IMR-90 (cell line): ENCODE measurements around the gene CLSTN1. TPM values are rescaled to one million over a fixed set of nuclear protein-coding genes. Genes with fewer than 3 reads are reported as not detected.

Experiments
- ATAC-seq: fragments of 200-7000 bp; cut with Tn5 transposase; 2 replicates; pipeline ENCODE4 v1.9.1; 2020; ENCODE audit warnings: low read depth, mild to moderate bottlenecking, moderate library complexity
- BruUV-seq: library from RNA; stranded (reverse); fragments of 400-500 nt; replicated peaks from 2 replicates; lab custom pipeline; 2021; lab: Mats Ljungman, UMichigan
- CTCF ChIA-PET: fragments of 300-600 bp; formaldehyde crosslinking; extraction: SDS; loops from one replicate; lab custom pipeline; 2021; ENCODE audit warnings: antibody characterized with exemption; lab: Yijun Ruan, JAX
- POLR2A ChIA-PET: fragments of 300-600 bp; sonication (Branson Sonifier 250); formaldehyde crosslinking; loops from one replicate; lab custom pipeline; 2022; ENCODE audit warnings: antibody characterized with exemption; ENCODE audit not compliant: unreplicated experiment; lab: Charles Lee
- DNase-seq: peaks from one replicate; pipeline ENCODE4 v3.0.0; 2013
- H2AFZ ChIP-seq: replicated peaks from 2 replicates; pipeline ENCODE3; 2013; ENCODE audit warnings: low read length, mild to moderate bottlenecking; ENCODE audit not compliant: poor library complexity
- H2AK5ac ChIP-seq: 2 replicates; pipeline ENCODE4 v1.6.1; 2013; ENCODE audit warnings: low read depth, low read length, inconsistent platforms
- H2AK9ac ChIP-seq: replicated peaks from 2 replicates; pipeline ENCODE3; 2013; ENCODE audit warnings: mild to moderate bottlenecking, low read depth, low read length, moderate library complexity; ENCODE audit not compliant: poor library complexity
- H2BK120ac ChIP-seq: 2 replicates; pipeline ENCODE4 v1.6.1; 2013; ENCODE audit warnings: low read depth, low read length, inconsistent platforms
- H2BK15ac ChIP-seq: 3 replicates; pipeline ENCODE4 v1.6.1; 2013; ENCODE audit warnings: low read depth, low read length, inconsistent platforms
- H2BK20ac ChIP-seq: 2 replicates; pipeline ENCODE4 v1.6.1; 2013; ENCODE audit warnings: low read depth, mild to moderate bottlenecking, inconsistent platforms, low read length, moderate library complexity
- H2BK5ac ChIP-seq: 2 replicates; pipeline ENCODE4 v1.6.1; 2013; ENCODE audit warnings: mild to moderate bottlenecking, low read depth, low read length, inconsistent platforms; ENCODE audit not compliant: poor library complexity, severe bottlenecking
- H3K14ac ChIP-seq: replicated peaks from 2 replicates; pipeline ENCODE4 v1.6.1; 2013; ENCODE audit warnings: low read depth, low read length, inconsistent platforms
- H3K18ac ChIP-seq: 2 replicates; pipeline ENCODE4 v1.6.1; 2013; ENCODE audit warnings: low read depth, low read length, control low read depth
- H3K23ac ChIP-seq: 2 replicates; pipeline ENCODE4 v1.6.1; 2013; ENCODE audit warnings: low read depth, low read length, inconsistent platforms
- H3K27ac ChIP-seq: 2 replicates; pipeline ENCODE4 v1.5.1; 2013; ENCODE audit warnings: mild to moderate bottlenecking, control low read depth, low read length; ENCODE audit not compliant: insufficient read depth
- H3K27me3 ChIP-seq: 2 replicates; pipeline ENCODE4 v1.6.1; 2013; ENCODE audit warnings: low read length; ENCODE audit not compliant: control insufficient read depth, insufficient read depth
- H3K36me3 ChIP-seq: 2 replicates; pipeline ENCODE4 v1.6.1; 2013; ENCODE audit warnings: low read length, mixed read lengths; ENCODE audit not compliant: control insufficient read depth, insufficient read depth
- H3K4ac ChIP-seq: 2 replicates; pipeline ENCODE4 v1.6.1; 2013; ENCODE audit warnings: low read depth, low read length, inconsistent platforms
- H3K4me1 ChIP-seq: 2 replicates; pipeline ENCODE4 v1.6.1; 2013; ENCODE audit warnings: low read length, mixed read lengths; ENCODE audit not compliant: control insufficient read depth, insufficient read depth
- H3K4me2 ChIP-seq: 2 replicates; pipeline ENCODE4 v1.6.1; 2013; ENCODE audit warnings: low read depth, mild to moderate bottlenecking, control low read depth, low read length, moderate library complexity
- H3K4me3 ChIP-seq: 2 replicates; pipeline ENCODE4 v1.5.1; 2013; ENCODE audit warnings: low read depth, mild to moderate bottlenecking, control low read depth, low read length, moderate library complexity; ENCODE audit not compliant: insufficient read depth
- H3K56ac ChIP-seq: 2 replicates; pipeline ENCODE4 v1.6.1; 2013; ENCODE audit warnings: low read length, inconsistent platforms; ENCODE audit not compliant: insufficient read depth; ENCODE audit errors: extremely low read depth
- H3K79me1 ChIP-seq, 2 experiments: 2 replicates each; pipeline ENCODE4 v1.6.1; 2013; ENCODE audit warnings: low read length in 2 of 2, inconsistent platforms in 1 of 2, low read depth in 1 of 2
- H3K9ac ChIP-seq: 2 replicates; pipeline ENCODE4 v1.6.1; 2013; ENCODE audit warnings: low read depth, low read length, control low read depth
- H3K9me1 ChIP-seq: 2 replicates; pipeline ENCODE4 v1.6.1; 2013; ENCODE audit warnings: low read length, inconsistent platforms; ENCODE audit not compliant: insufficient read depth
- H3K9me3 ChIP-seq: 2 replicates; pipeline ENCODE4 v1.6.1; 2013; ENCODE audit warnings: low read length; ENCODE audit not compliant: control insufficient read depth, insufficient read depth
- H4K20me1 ChIP-seq: 2 replicates; pipeline ENCODE4 v1.6.1; 2013; ENCODE audit warnings: low read length, inconsistent platforms; ENCODE audit not compliant: insufficient read depth
- H4K5ac ChIP-seq: 2 replicates; pipeline ENCODE4 v1.6.1; 2013; ENCODE audit warnings: mild to moderate bottlenecking, low read depth, low read length, control low read depth
- H4K8ac ChIP-seq, 2 experiments: 2 replicates each; pipeline ENCODE4 v1.6.1; 2013; ENCODE audit warnings: low read depth in 2 of 2, low read length in 2 of 2, control low read depth in 1 of 2, inconsistent platforms in 1 of 2
- H4K91ac ChIP-seq: 2 replicates; pipeline ENCODE4 v1.6.1; 2013; ENCODE audit warnings: low read depth, low read length, inconsistent platforms; ENCODE audit not compliant: insufficient read depth
- ELK1 ChIP-seq: fragments of 150-350 bp; IDR thresholded peaks from 2 replicates; pipeline ENCODE4 v1.6.1; 2016; ENCODE audit warnings: low read depth, mild to moderate bottlenecking, low read length, moderate library complexity, borderline replicate concordance
- WGBS, 2 experiments: methylation state at CpG; one replicate each; pipeline versions ENCODE4 v1.1.5 to v1.1.7; 2013; ENCODE audit warnings: missing lambda C conversion rate in 2 of 2; ENCODE audit not compliant: insufficient read length in 1 of 2; ENCODE audit errors: extremely low coverage in 2 of 2; 5-methylcytosine and 5-hydroxymethylcytosine counted together
- dilution Hi-C: fragments of 300-500 bp; cut with HindIII; formaldehyde crosslinking; loops from one replicate; pipeline ENCODE4 v1.14.3; 2018; ENCODE audit warnings: low sequenced_read_pairs; ENCODE audit not compliant: unreplicated experiment
- in situ Hi-C: fragments of 300-500 bp; cut with MboI; formaldehyde crosslinking; loops from 3 replicates; pipeline ENCODE4 v1.14.3; 2019; ENCODE audit warnings: low sequenced_read_pairs, inconsistent platforms, mixed read lengths
- intact Hi-C: fragments of 100-400 bp; cut with micrococcal nuclease; formaldehyde crosslinking; loops from 2 replicates; pipeline ENCODE4 v1.10.0; 2022
- polyA plus RNA-seq, 3 experiments: library from polyadenylated mRNA; depleted of rRNA; stranded (reverse); fragments of >200 nt; gene quantifications; 2 replicates each; pipeline ENCODE4 v1.2.3, GENCODE V29; 2012; ENCODE audit warnings: low replicate concordance in 1 of 3
- total RNA-seq: library from RNA; depleted of rRNA; stranded (reverse); fragments of >200 nt; gene quantifications from 2 replicates; pipeline ENCODE4 v1.2.3, GENCODE V29; 2012

The CLSTN1 gene
- total and polyA plus RNA-seq, 2 of the 4 experiments (the other 2 are of a cell fraction) = 30.1 to 72.2 TPM

- CTCF ChIA-PET = interaction anchor here (1.1 to 1.5 kb wide), 2 partner anchors 8 kb away, joined by 3 to 4 read pairs; no protein-coding TSS in a partner anchor
Observed at GRCh38 chr1:9793291-9793690, 30.5 kb downstream of the CLSTN1 start.

More at GRCh38 chr1:9793291-9793690, 30.5 kb downstream of the CLSTN1 start:
- Histone ChIP-seq H3K27me3 (no peaks in the 10 kb centered on the region), H3K4me1 (peaks cover 7% of the 10 kb centered on the region; the same call in 1 of the 2 replicates), H3K27ac (no peak overlapping the region), H3K9ac (no peak overlapping the region), H3K56ac (no peak overlapping the region), H3K4me2 (no peak overlapping the region), H2BK20ac (no peak overlapping the region), H4K5ac (no peak overlapping the region), H3K14ac (no peak overlapping the region), H3K23ac (no peak overlapping the region), H3K4ac (no peak overlapping the region), H2AK9ac (no peak overlapping the region), H4K20me1 (peaks cover 67% of the 10 kb centered on the region), H2AFZ (no peak overlapping the region), H3K9me1 (peaks cover 19% of the 10 kb centered on the region), H3K4me3 (no peak overlapping the region), H4K8ac (no peak overlapping the region), H2BK5ac (no peak overlapping the region), H3K79me1 (peaks cover 36 to 85% of the 10 kb centered on the region in 2 experiments), H3K18ac (no peak overlapping the region), H3K36me3 (no peaks in the 10 kb centered on the region), H2AK5ac (no peak overlapping the region), H2BK15ac (no peak overlapping the region), H2BK120ac (no peak overlapping the region), H4K91ac (no peak overlapping the region), H3K9me3 (no peaks in the 10 kb centered on the region)
- no TSS peak for BruUV-seq
- DNase-seq = no peak
- 86% methylated on average over 12 of the region's 15 CpGs; no CpG with 5 or more reads in 1 of the 2 experiments for WGBS, 2 experiments
- in situ Hi-C loops (no loop called here), intact Hi-C loops (no loop called here), dilution Hi-C loops (no loop called here)
- TF ChIP-seq ELK1 = no peak
- POLR2A ChIA-PET = no interaction called here
- no peak for ATAC-seq
